Measurements from ENCODE around the gene AGXT.

Gene AGXT

GRCh38 chr2:240896394-240896793, 27.8 kb downstream of the AGXT start:
- in situ Hi-C loops (cut with MboI; ENCODE audit: low sequenced_read_pairs): no loop called here

- in situ Hi-C loops (cut with MboI; ENCODE audit: low sequenced_read_pairs): no loop called here
Observed at GRCh38 chr2:240896871-240897692, 28.5 kb downstream of the AGXT start.

- in situ Hi-C loops (cut with MboI; ENCODE audit: low sequenced_read_pairs): no loop called here
Observed at GRCh38 chr2:240898108-240898730, 29.6 kb downstream of the AGXT start.

GRCh38 chr2:240898731-240899467, 30.3 kb downstream of the AGXT start:
- in situ Hi-C loops (cut with MboI; ENCODE audit: low sequenced_read_pairs): no loop called here

GRCh38 chr2:240899468-240899865, 30.8 kb downstream of the AGXT start:
- in situ Hi-C loops (cut with MboI; ENCODE audit: low sequenced_read_pairs): no loop called here

- in situ Hi-C loops (cut with MboI; ENCODE audit: low sequenced_read_pairs): no loop called here
Observed at GRCh38 chr2:240900141-240900860, 31.7 kb downstream of the AGXT start.

GRCh38 chr2:240901986-240902614, 33.5 kb downstream of the AGXT start:
- in situ Hi-C loops (cut with MboI; ENCODE audit: low sequenced_read_pairs): no loop called here

- in situ Hi-C loops (cut with MboI; ENCODE audit: low sequenced_read_pairs): no loop called here
Observed at GRCh38 chr2:240902615-240903041, 34.0 kb downstream of the AGXT start.

- in situ Hi-C loops (cut with MboI; ENCODE audit: low sequenced_read_pairs): no loop called here
Observed at GRCh38 chr2:240903191-240904060, 34.8 kb downstream of the AGXT start.

- in situ Hi-C loops (cut with MboI; ENCODE audit: low sequenced_read_pairs): no loop called here
Observed at GRCh38 chr2:240904216-240905175, 35.9 kb downstream of the AGXT start.

- in situ Hi-C loops (cut with MboI; ENCODE audit: low sequenced_read_pairs): no loop called here
Observed at GRCh38 chr2:240905176-240905781, 36.7 kb downstream of the AGXT start.

GRCh38 chr2:240906141-240906910, 37.7 kb downstream of the AGXT start, which contains the start of gene CROCC2:
CROCC2 (plus strand) TSS chr2:240906336; CDS start chr2:240906514, 178 bp downstream.
- in situ Hi-C loops (cut with MboI; ENCODE audit: low sequenced_read_pairs): no loop called here

- in situ Hi-C loops (cut with MboI; ENCODE audit: low sequenced_read_pairs): no loop called here
Observed at GRCh38 chr2:240906911-240907590, 38.4 kb downstream of the AGXT start.

- in situ Hi-C loops (cut with MboI; ENCODE audit: low sequenced_read_pairs): no loop called here
Observed at GRCh38 chr2:240909216-240909974, 40.8 kb downstream of the AGXT start.

- in situ Hi-C loops (cut with MboI; ENCODE audit: low sequenced_read_pairs): no loop called here
Observed at GRCh38 chr2:240911641-240912265, 43.1 kb downstream of the AGXT start.
